HEK293 (cell line): ENCODE data around the gene CDH22.
A peak's percentile ranks its signal among the peaks of the same experiment; 100 is the strongest.

ENCODE experiments used
- CTCF ChIA-PET: fragments of 350-600 bp; formaldehyde crosslinking; extraction: SDS; loops from one replicate; lab custom pipeline; 2021; ENCODE audit warnings: antibody characterized with exemption; lab: Yijun Ruan, JAX
- POLR2A ChIA-PET: fragments of 300-600 bp; formaldehyde crosslinking; extraction: SDS; loops from one replicate; lab custom pipeline; 2020; ENCODE audit warnings: antibody characterized with exemption, inconsistent platforms; lab: Yijun Ruan, JAX
- H3K27ac ChIP-seq: fragments of 200-500 bp; sonication (Bioruptor generic); 2 replicates; pipeline ENCODE4 v1.5.1; 2014; ENCODE audit warnings: low read depth, low read length, control low read depth, inconsistent platforms; ENCODE audit errors: extremely low read depth
- H3K36me3 ChIP-seq, 2 experiments: fragments of 200-500 bp in 1 of 2; sonication (Bioruptor generic) in 1 of 2; 1 replicate in 1 of 2; 2 replicates in 1 of 2; pipeline ENCODE4 v1.5.1; 2014 to 2017; ENCODE audit warnings: inconsistent platforms in 2 of 2, low read length in 2 of 2; ENCODE audit not compliant: control insufficient read depth in 2 of 2, insufficient read depth in 1 of 2
- H3K4me1 ChIP-seq: fragments of 200-500 bp; sonication (Bioruptor generic); 2 replicates; pipeline ENCODE4 v1.5.1; 2014; ENCODE audit warnings: mild to moderate bottlenecking, low read length, inconsistent platforms; ENCODE audit not compliant: control insufficient read depth, insufficient read depth
- H3K4me3 ChIP-seq: 2 replicates; pipeline ENCODE4 v1.5.1; 2011; ENCODE audit warnings: low read depth, mild to moderate bottlenecking, control low read depth, low read length, moderate library complexity
- H3K9me3 ChIP-seq: fragments of 200-500 bp; sonication (Bioruptor generic); 2 replicates; pipeline ENCODE4 v1.5.1; 2014; ENCODE audit warnings: low read depth, low read length, inconsistent platforms; ENCODE audit not compliant: control insufficient read depth, insufficient read depth
- GLIS1 ChIP-seq: fragments of 450-650 bp; formaldehyde crosslinking; IDR thresholded peaks from 2 replicates; pipeline ENCODE4 v1.5.1; 2016; ENCODE audit warnings: missing biosample characterization, missing genetic modification characterization
- KLF16 ChIP-seq: fragments of 450-650 bp; formaldehyde crosslinking; IDR thresholded peaks from 2 replicates; pipeline ENCODE4 v1.5.1; 2017; ENCODE audit warnings: missing biosample characterization, missing genetic modification characterization
- REPIN1 ChIP-seq: fragments of 450-650 bp; formaldehyde crosslinking; IDR thresholded peaks from 2 replicates; pipeline ENCODE4 v1.5.1; 2017; ENCODE audit warnings: missing biosample characterization, missing genetic modification characterization, low read depth
- SP3 ChIP-seq: fragments of 450-650 bp; formaldehyde crosslinking; IDR thresholded peaks from 2 replicates; pipeline ENCODE4 v1.5.1; 2016; ENCODE audit warnings: missing biosample characterization, missing genetic modification characterization
- ZBTB17 ChIP-seq: fragments of 450-650 bp; formaldehyde crosslinking; IDR thresholded peaks from 2 replicates; pipeline ENCODE4 v1.5.1; 2016; ENCODE audit warnings: missing biosample characterization, missing genetic modification characterization
- ZBTB8A ChIP-seq: fragments of 450-650 bp; formaldehyde crosslinking; IDR thresholded peaks from 2 replicates; pipeline ENCODE4 v1.5.1; 2016; ENCODE audit warnings: missing biosample characterization, missing genetic modification characterization
- ZIC2 ChIP-seq: fragments of 450-650 bp; formaldehyde crosslinking; IDR thresholded peaks from 2 replicates; pipeline ENCODE4 v1.5.1; 2016; ENCODE audit warnings: missing biosample characterization, missing genetic modification characterization
- ZNF292 ChIP-seq: fragments of 450-650 bp; formaldehyde crosslinking; IDR thresholded peaks from 2 replicates; pipeline ENCODE4 v1.5.1; 2016; ENCODE audit warnings: low read depth, missing biosample characterization, missing genetic modification characterization, borderline replicate concordance
- ZNF324 ChIP-seq: fragments of 450-650 bp; formaldehyde crosslinking; IDR thresholded peaks from 2 replicates; pipeline ENCODE4 v1.5.1; 2016; ENCODE audit warnings: missing biosample characterization, missing genetic modification characterization
- ZNF366 ChIP-seq: fragments of 450-650 bp; formaldehyde crosslinking; conservative IDR thresholded peaks from 2 replicates; pipeline ENCODE4 v1.5.1; 2016; ENCODE audit warnings: missing biosample characterization, missing genetic modification characterization
- ZNF394 ChIP-seq: fragments of 450-650 bp; formaldehyde crosslinking; IDR thresholded peaks from 2 replicates; pipeline ENCODE4 v1.5.1; 2016; ENCODE audit warnings: missing biosample characterization, missing genetic modification characterization, mild to moderate bottlenecking, moderate library complexity, borderline replicate concordance
- ZNF473 ChIP-seq: fragments of 450-650 bp; formaldehyde crosslinking; IDR thresholded peaks from 2 replicates; pipeline ENCODE4 v1.5.1; 2017; ENCODE audit warnings: missing biosample characterization, missing genetic modification characterization
- ZNF514 ChIP-seq: fragments of 450-650 bp; formaldehyde crosslinking; IDR thresholded peaks from 2 replicates; pipeline ENCODE4 v1.5.1; 2016; ENCODE audit warnings: missing biosample characterization, missing genetic modification characterization
- ZNF521 ChIP-seq: fragments of 450-650 bp; formaldehyde crosslinking; IDR thresholded peaks from 2 replicates; pipeline ENCODE4 v1.5.1; 2017; ENCODE audit warnings: missing biosample characterization, mild to moderate bottlenecking, missing genetic modification characterization
- ZNF549 ChIP-seq: fragments of 450-650 bp; IDR thresholded peaks from 2 replicates; pipeline ENCODE4 v1.5.1; 2018; ENCODE audit warnings: missing biosample characterization, missing genetic modification characterization, mild to moderate bottlenecking, inconsistent platforms, moderate library complexity
- ZNF571 ChIP-seq: fragments of 450-650 bp; formaldehyde crosslinking; IDR thresholded peaks from 2 replicates; pipeline ENCODE4 v1.5.0; 2017; ENCODE audit warnings: missing biosample characterization, missing genetic modification characterization
- ZNF600 ChIP-seq: fragments of 450-650 bp; formaldehyde crosslinking; IDR thresholded peaks from 2 replicates; pipeline ENCODE4 v1.5.1; 2016; ENCODE audit warnings: missing biosample characterization, missing genetic modification characterization
- ZNF791 ChIP-seq: fragments of 450-650 bp; formaldehyde crosslinking; IDR thresholded peaks from 2 replicates; pipeline ENCODE4 v1.5.1; 2016; ENCODE audit warnings: missing biosample characterization, missing genetic modification characterization
- TF ChIP-seq, protein P1 (sequence below): fragments of 450-650 bp; formaldehyde crosslinking; IDR thresholded peaks from 2 replicates; pipeline ENCODE4 v1.5.1; 2016; ENCODE audit warnings: missing biosample characterization, missing genetic modification characterization
- TF ChIP-seq, protein P2 (sequence below): fragments of 450-650 bp; formaldehyde crosslinking; IDR thresholded peaks from 2 replicates; pipeline ENCODE4 v1.5.1; 2017; ENCODE audit warnings: missing biosample characterization, missing genetic modification characterization
- TF ChIP-seq, protein P3 (sequence below): fragments of 450-650 bp; formaldehyde crosslinking; IDR thresholded peaks from 2 replicates; pipeline ENCODE4; 2016; ENCODE audit warnings: missing biosample characterization, missing genetic modification characterization

Gene CDH22

DNA sequence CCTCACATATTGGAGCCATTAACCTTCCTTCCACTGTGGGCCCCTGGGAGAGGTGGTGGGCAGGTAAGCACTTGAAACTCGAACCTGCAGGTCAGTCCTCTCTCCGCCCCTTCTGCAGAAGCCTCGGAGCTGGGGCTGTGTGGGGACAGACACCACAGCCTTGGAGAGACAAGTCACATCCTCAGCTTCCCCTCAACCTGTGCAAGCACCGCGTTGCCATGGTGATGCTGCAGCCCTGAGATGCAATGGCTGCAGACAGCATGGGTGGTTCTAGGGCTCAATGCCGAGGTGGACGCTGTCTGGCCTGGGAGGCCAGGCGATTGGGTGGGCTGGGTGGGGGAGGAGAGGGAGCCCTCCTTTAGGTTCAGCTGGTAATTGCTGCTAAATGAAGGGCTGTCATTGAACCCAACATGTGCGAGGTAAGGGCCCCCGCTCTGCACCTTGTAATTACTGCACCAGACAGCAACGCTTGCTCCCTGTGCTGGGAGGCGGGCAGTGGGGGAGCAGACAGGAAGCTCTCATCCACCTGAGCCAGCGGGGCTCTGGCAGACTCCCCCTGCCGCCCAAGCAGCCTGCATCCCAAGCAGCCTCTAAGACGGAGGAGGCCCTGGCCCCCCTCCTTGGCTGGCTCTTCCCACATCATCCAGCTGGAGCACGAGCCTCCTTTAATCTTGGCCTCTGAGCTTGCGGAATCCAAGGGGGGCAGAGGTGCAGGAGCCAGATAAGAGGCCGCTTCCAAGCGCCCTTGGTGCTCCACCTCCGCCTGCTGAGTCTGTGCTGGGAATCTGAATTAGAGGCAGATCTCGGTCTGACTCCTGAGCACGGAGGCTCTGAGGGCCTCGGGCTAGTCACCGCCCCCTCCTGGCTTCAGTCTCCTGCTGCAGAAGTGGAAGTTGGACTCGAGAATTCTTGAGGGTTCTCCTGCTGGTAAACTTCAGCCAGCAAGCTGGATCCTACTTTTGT, 39.8 kb upstream of the CDH22 start:
- Histone ChIP-seq H3K4me3 (no peak overlapping the region), H3K4me1 (no peaks in the 10 kb centered on the region)
- POLR2A ChIA-PET, result interaction anchor here (4.4 kb wide), 1 partner anchor 16 kb away, joined by 21 read pairs; no protein-coding TSS in a partner anchor

DNA sequence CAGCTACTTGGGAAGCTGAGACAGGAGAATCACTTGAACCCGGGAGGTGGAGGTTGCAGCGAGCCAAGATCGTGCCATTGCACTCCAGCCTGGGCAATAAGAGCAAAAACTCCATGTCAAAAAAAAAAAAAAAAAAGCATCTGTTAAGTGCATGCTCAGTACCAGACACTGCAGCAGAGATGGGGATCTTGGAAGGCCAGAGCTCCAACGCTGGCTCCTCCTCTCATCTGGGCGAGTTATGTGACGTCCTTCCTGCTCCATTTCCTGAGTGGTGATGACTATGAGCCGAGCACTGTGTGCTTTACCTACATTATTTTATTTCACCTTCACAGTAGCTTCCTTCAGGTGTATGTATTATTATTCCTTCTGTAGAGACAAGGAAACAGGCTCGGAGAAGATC, 38.5 kb upstream of the CDH22 start:
- H3K27ac ChIP-seq, result no peak overlapping the region
- H3K4me3 ChIP-seq, result no peak overlapping the region
- no peak for TF ChIP-seq ZNF292 (tag by site-specific recombination)
- TF ChIP-seq ZNF549, result no peak
- no peak for TF ChIP-seq ZNF571 (tag by site-specific recombination)
- TF ChIP-seq, protein P1, sequence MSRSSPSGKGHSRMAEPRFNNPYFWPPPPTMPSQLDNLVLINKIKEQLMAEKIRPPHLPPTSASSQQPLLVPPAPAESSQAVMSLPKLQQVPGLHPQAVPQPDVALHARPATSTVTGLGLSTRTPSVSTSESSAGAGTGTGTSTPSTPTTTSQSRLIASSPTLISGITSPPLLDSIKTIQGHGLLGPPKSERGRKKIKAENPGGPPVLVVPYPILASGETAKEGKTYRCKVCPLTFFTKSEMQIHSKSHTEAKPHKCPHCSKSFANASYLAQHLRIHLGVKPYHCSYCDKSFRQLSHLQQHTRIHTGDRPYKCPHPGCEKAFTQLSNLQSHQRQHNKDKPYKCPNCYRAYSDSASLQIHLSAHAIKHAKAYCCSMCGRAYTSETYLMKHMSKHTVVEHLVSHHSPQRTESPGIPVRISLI (tag by site-specific recombination), result no peak
- TF ChIP-seq, all 188 proteins: peak for 0
- H3K9me3 ChIP-seq, result no peaks in the 10 kb centered on the region
- POLR2A ChIA-PET, result interaction anchor here (4.4 kb wide), 1 partner anchor 18 kb away, joined by 21 read pairs; no protein-coding TSS in a partner anchor
- CTCF ChIA-PET, result interaction anchor here (0.7 to 4.7 kb wide), 3 partner anchors 39 to 218 kb away, joined by 3 to 55 read pairs (median 6); no protein-coding TSS in a partner anchor
- H3K4me1 ChIP-seq, result no peaks in the 10 kb centered on the region
- peaks cover 0 to 15% of the 10 kb centered on the region in 2 experiments; a peak in 1 of 3 replicates for H3K36me3 ChIP-seq

More for the DNA sequence above, 39.8 kb upstream of the CDH22 start:
- CTCF ChIA-PET, result interaction anchor here (0.5 to 4.7 kb wide), 50 partner anchors 9 to 870 kb away, joined by 3 to 55 read pairs (median 4); no protein-coding TSS in a partner anchor
- Histone ChIP-seq H3K36me3 (peaks cover 0 to 16% of the 10 kb centered on the region in 2 experiments; a peak in 1 of 3 replicates), H3K27ac (no peak overlapping the region), H3K9me3 (no peaks in the 10 kb centered on the region)
- TF ChIP-seq ZIC2, result peak; percentile 33; the same call in 1 of the 2 replicates
- TF ChIP-seq, protein P2, sequence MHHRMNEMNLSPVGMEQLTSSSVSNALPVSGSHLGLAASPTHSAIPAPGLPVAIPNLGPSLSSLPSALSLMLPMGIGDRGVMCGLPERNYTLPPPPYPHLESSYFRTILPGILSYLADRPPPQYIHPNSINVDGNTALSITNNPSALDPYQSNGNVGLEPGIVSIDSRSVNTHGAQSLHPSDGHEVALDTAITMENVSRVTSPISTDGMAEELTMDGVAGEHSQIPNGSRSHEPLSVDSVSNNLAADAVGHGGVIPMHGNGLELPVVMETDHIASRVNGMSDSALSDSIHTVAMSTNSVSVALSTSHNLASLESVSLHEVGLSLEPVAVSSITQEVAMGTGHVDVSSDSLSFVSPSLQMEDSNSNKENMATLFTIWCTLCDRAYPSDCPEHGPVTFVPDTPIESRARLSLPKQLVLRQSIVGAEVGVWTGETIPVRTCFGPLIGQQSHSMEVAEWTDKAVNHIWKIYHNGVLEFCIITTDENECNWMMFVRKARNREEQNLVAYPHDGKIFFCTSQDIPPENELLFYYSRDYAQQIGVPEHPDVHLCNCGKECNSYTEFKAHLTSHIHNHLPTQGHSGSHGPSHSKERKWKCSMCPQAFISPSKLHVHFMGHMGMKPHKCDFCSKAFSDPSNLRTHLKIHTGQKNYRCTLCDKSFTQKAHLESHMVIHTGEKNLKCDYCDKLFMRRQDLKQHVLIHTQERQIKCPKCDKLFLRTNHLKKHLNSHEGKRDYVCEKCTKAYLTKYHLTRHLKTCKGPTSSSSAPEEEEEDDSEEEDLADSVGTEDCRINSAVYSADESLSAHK (tag by site-specific recombination), result no peak

DNA sequence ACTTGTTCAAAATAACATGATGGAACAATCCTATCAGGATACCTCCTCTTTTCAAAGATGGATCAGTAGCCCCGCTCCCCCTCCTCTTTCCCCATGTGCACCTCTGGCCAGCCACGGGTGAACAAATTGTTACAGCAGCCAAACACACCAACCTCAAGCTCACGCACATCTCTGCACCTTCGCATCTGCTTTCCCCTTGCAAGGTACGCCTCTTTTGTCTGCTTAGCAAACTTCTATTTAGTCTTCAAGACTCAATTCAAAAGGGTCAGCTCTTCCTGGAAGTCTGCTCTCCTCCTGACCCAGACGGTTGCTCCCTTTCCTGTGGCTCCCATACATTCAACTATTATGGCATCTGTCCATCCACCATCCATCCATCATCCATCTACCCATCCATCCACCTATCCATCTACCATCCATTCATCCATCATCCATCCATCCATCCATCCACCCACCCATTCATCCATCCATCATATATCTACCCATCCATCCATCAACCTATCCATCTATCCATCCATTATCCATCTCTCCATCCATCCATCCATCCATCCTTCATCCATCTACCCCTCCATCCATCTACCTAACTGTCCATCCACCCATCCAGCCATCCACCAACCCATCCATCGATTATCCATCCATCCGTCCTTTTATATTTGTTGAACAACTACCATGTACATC, 36.3 kb upstream of the CDH22 start:
- CTCF ChIA-PET, result no interaction called here

DNA sequence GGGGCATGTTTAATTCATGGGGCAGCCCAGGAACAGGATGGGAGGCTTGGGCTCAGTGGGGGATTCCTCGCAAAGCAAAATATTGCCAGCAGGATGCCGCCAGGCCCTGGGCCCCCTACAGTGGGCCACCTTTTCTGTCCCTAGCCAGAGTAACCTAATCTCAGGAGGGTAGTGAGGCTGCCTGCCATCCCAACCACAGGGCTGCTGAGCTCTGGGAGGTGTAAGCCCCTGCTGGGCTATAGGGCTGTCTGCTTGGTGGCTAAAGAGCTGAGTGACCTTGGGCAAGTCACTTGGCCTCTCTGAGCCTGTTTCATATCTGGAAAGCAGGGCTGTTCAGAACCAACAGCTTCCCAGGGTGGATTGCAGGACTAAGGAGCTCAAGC, 35.7 kb upstream of the CDH22 start:
- Histone ChIP-seq H3K4me3 (no peak overlapping the region), H3K4me1 (no peaks in the 10 kb centered on the region), H3K9me3 (no peaks in the 10 kb centered on the region), H3K27ac (no peak overlapping the region), H3K36me3 (no peaks in the 10 kb centered on the region)
- POLR2A ChIA-PET, result no interaction called here
- CTCF ChIA-PET, result no interaction called here
- peak; percentile 58; the same call in 1 of the 2 replicates for TF ChIP-seq ZBTB8A (tag by site-specific recombination)
- peak; percentile 98 for TF ChIP-seq GLIS1
- TF ChIP-seq, protein P2 (tag by site-specific recombination), result no peak
- TF ChIP-seq SP3 (tag by site-specific recombination), result no peak
- TF ChIP-seq ZNF600 (tag by site-specific recombination), result no peak
- no peak for TF ChIP-seq ZNF514 (tag by site-specific recombination)
- peak; percentile 99 for TF ChIP-seq ZIC2
- no peak for TF ChIP-seq ZNF324 (tag by site-specific recombination)
- TF ChIP-seq ZNF521 (tag by site-specific recombination), result no peak
- TF ChIP-seq, protein P3, sequence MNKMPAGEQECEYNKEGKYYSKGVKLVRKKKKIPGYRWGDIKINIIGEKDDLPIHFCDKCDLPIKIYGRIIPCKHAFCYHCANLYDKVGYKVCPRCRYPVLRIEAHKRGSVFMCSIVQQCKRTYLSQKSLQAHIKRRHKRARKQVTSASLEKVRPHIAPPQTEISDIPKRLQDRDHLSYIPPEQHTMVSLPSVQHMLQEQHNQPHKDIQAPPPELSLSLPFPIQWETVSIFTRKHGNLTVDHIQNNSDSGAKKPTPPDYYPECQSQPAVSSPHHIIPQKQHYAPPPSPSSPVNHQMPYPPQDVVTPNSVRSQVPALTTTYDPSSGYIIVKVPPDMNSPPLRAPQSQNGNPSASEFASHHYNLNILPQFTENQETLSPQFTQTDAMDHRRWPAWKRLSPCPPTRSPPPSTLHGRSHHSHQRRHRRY (tag by site-specific recombination), result no peak

More for the DNA sequence above, 36.3 kb upstream of the CDH22 start:
- TF ChIP-seq ZNF791 (0 out of 2 replicates have a peak, but pooled peaks have one; percentile 60), ZNF394 (no peak), ZNF366 (peak; percentile 100), ZNF473 (tag by site-specific recombination) (peak; percentile 45; the same call in 1 of the 2 replicates), ZBTB17 (peak; percentile 99), REPIN1 (tag by site-specific recombination) (no peak), KLF16 (0 out of 2 replicates have a peak, but pooled peaks have one; percentile 40)
- TF ChIP-seq, all 188 proteins: peak for 5
- POLR2A ChIA-PET, result no interaction called here
- Histone ChIP-seq H3K27ac (no peak overlapping the region), H3K36me3 (no peaks in the 10 kb centered on the region), H3K4me3 (no peak overlapping the region), H3K4me1 (no peaks in the 10 kb centered on the region), H3K9me3 (no peaks in the 10 kb centered on the region)
